Caco-2 (cell line): ENCODE results near the gene KLRK1. TPM values are rescaled to one million over a fixed set of nuclear protein-coding genes. Genes with fewer than 3 reads are reported as not detected.

Source experiments
- BruUV-seq: library from RNA; stranded (reverse); fragments of 400-500 nt; replicated peaks from 2 replicates; lab custom pipeline; 2021; lab: Mats Ljungman, UMichigan
- CTCF ChIA-PET: fragments of 300-600 bp; sonication (Branson Sonifier 250); formaldehyde crosslinking; loops from one replicate; lab custom pipeline; 2022; ENCODE audit warnings: antibody characterized with exemption; lab: Charles Lee
- POLR2A ChIA-PET: fragments of 300-600 bp; sonication (Branson Sonifier 250); formaldehyde crosslinking; loops from one replicate; lab custom pipeline; 2022; ENCODE audit warnings: antibody characterized with exemption; lab: Charles Lee
- DNase-seq, 2 experiments: peaks; one replicate each; pipeline versions ENCODE4 v3.0.0 to v3.0.0-alpha.2; 2020 to 2022
- H3K27me3 ChIP-seq: replicated peaks from 2 replicates; pipeline ENCODE4 v1.6.0; 2011; ENCODE audit warnings: low read length; ENCODE audit not compliant: control insufficient read depth, insufficient read depth
- H3K36me3 ChIP-seq: 2 replicates; pipeline ENCODE4 v1.5.1; 2011; ENCODE audit warnings: low read length; ENCODE audit not compliant: control insufficient read depth, insufficient read depth
- H3K4me1 ChIP-seq: fragments of 250-450 bp; sonication (Bioruptor Pico); 2 replicates; pipeline ENCODE4 v1.5.1; 2020; ENCODE audit warnings: mild to moderate bottlenecking
- H3K4me3 ChIP-seq: 2 replicates; pipeline ENCODE4 v1.5.1; 2011; ENCODE audit warnings: low read depth, mild to moderate bottlenecking, control low read depth, low read length
- H3K9me3 ChIP-seq: fragments of 250-450 bp; sonication (Bioruptor Pico); 2 replicates; pipeline ENCODE4 v1.5.1; 2020; ENCODE audit warnings: mild to moderate bottlenecking, moderate library complexity
- H3K27ac Mint-ChIP-seq: one replicate; pipeline ENCODE4 v1.8.0; 2022; ENCODE audit warnings: mixed read lengths; ENCODE audit not compliant: unreplicated experiment
- H3K27me3 Mint-ChIP-seq: one replicate; pipeline ENCODE4 v1.8.0; 2022; ENCODE audit warnings: mixed read lengths; ENCODE audit not compliant: insufficient read depth, unreplicated experiment
- H3K36me3 Mint-ChIP-seq: one replicate; pipeline ENCODE4 v1.8.0; 2022; ENCODE audit warnings: mild to moderate bottlenecking, mixed read lengths; ENCODE audit not compliant: insufficient read depth, unreplicated experiment
- H3K4me1 Mint-ChIP-seq: one replicate; pipeline ENCODE4 v1.8.0; 2022; ENCODE audit warnings: low read depth, mixed read lengths; ENCODE audit not compliant: unreplicated experiment
- H3K4me3 Mint-ChIP-seq: one replicate; pipeline ENCODE4 v1.8.0; 2022; ENCODE audit warnings: mild to moderate bottlenecking, moderate library complexity, mixed read lengths; ENCODE audit not compliant: unreplicated experiment
- H3K9me3 Mint-ChIP-seq: one replicate; pipeline ENCODE4 v1.8.0; 2022; ENCODE audit warnings: mixed read lengths; ENCODE audit not compliant: unreplicated experiment
- intact Hi-C: fragments of 100-400 bp; cut with micrococcal nuclease; formaldehyde crosslinking; loops from one replicate; pipeline ENCODE4 v1.10.0; 2022; ENCODE audit not compliant: unreplicated experiment
- total RNA-seq: library from RNA; stranded (reverse); gene quantifications from 2 replicates; pipeline ENCODE4 v1.2.3, GENCODE V29; 2022
- TF ChIP-seq, protein P1 (sequence below), 2 experiments: fragments of 200-600 bp in 1 of 2; IDR thresholded peaks; 1 replicate in 1 of 2; 2 replicates in 1 of 2; pipeline versions ENCODE4 v1.5.1 to v1.8.0; 2011 to 2022; ENCODE audit warnings: antibody characterized with exemption in 1 of 2, control low read depth in 1 of 2, inconsistent platforms in 1 of 2, low read depth in 1 of 2, low read length in 1 of 2, mild to moderate bottlenecking in 1 of 2, moderate library complexity in 1 of 2; ENCODE audit not compliant: insufficient read depth in 1 of 2, severe bottlenecking in 1 of 2, unreplicated experiment in 1 of 2

Gene KLRK1
- total RNA-seq, 1 experiment from 2014 or later: 0.18 TPM

DNA sequence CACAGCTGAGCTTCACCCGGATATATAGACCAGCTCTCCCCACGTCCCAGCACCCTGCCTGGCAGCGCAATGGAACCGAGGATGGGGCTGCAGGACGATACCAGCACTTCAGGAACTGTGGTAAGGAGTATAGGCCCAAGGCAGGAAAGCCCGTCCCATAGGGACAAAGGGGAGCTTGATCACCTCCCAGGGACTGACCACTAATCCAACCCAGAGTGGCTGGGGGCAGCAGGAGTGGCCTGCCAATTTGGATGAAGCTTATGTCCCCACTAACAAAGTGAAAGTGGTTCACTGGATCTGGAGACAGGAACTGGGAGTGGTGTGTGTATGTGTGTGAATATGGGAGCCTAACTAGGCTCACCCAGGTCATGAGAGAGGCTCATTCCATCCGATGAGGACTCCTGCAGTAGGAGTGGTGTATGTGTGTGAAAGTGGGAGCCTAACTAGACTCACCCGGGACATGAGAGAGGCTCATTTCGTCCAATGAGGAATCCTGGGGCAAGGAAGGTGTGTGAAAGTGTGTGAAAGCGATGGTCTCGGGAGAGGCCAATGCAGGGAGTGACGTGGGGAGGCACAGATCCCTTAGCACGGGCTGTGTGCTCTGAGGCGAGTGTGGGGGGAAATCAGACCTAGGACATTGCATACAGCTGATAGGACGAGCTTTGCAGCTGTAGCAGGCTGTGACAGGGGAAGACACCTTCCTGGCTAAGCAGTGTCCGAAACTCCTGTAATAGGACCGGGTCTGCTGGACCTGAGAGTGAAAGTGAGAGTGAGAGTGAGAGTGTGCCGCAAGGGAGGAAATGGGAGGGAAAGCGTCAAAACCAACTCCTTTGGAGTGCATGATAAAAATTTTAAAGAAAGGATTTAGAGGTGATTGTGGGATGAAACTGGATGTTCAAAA, 25.7 kb downstream of the KLRK1 start:
- no peaks in the 10 kb centered on the region for H3K27me3 Mint-ChIP-seq
- H3K27ac Mint-ChIP-seq: no peak overlapping the region
- H3K36me3 Mint-ChIP-seq: no peaks in the 10 kb centered on the region
- H3K36me3 ChIP-seq: no peaks in the 10 kb centered on the region; the same call in 1 of the 2 replicates
- H3K4me3 ChIP-seq: peak overlapping the region; percentile 39
- H3K27me3 ChIP-seq: no peaks in the 10 kb centered on the region
- H3K4me3 Mint-ChIP-seq: no peak overlapping the region
- H3K4me1 ChIP-seq: peaks cover 57% of the 10 kb centered on the region
- CTCF ChIA-PET: interaction anchor here (0.7 kb wide), 1 partner anchor 33 kb away, joined by 4 read pairs; no protein-coding TSS in a partner anchor
- DNase-seq: peak; percentile 41 to 53
- peaks cover 21% of the 10 kb centered on the region for H3K9me3 ChIP-seq
- TF ChIP-seq, protein P1, sequence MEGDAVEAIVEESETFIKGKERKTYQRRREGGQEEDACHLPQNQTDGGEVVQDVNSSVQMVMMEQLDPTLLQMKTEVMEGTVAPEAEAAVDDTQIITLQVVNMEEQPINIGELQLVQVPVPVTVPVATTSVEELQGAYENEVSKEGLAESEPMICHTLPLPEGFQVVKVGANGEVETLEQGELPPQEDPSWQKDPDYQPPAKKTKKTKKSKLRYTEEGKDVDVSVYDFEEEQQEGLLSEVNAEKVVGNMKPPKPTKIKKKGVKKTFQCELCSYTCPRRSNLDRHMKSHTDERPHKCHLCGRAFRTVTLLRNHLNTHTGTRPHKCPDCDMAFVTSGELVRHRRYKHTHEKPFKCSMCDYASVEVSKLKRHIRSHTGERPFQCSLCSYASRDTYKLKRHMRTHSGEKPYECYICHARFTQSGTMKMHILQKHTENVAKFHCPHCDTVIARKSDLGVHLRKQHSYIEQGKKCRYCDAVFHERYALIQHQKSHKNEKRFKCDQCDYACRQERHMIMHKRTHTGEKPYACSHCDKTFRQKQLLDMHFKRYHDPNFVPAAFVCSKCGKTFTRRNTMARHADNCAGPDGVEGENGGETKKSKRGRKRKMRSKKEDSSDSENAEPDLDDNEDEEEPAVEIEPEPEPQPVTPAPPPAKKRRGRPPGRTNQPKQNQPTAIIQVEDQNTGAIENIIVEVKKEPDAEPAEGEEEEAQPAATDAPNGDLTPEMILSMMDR (IDR thresholded peaks at IDR 0.05; ENCODE audit: insufficient read depth in 1 of 2, low read depth in 1 of 2, low read length in 1 of 2, severe bottlenecking in 1 of 2, unreplicated experiment in 1 of 2): no peak
- peaks cover 25% of the 10 kb centered on the region for H3K9me3 Mint-ChIP-seq
- POLR2A ChIA-PET: interaction anchor here (0.7 to 1.3 kb wide), 2 partner anchors 11 to 249 kb away, joined by 4 to 5 read pairs; partner anchors contain the start of gene MAGOHB
- peaks cover 13% of the 10 kb centered on the region for H3K4me1 Mint-ChIP-seq
- intact Hi-C loops: loop anchor here (1.0 to 10.0 kb wide), 2 partner anchors 33 to 129 kb away; no protein-coding TSS in a partner anchor
- BruUV-seq: TSS peak; percentile 56

DNA sequence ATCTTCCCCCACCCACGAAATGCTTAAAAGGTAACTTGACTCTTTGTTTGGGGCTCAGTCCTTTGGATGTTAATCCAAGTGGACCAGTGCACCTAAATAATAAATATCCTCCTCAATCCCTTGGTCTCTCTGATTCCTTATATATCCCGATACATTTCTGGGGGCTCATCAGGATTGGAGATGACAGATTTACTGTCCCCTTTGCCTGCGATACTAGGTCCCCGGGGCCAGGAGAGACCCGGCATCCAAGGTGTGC, 26.3 kb downstream of the KLRK1 start:
- Histone ChIP-seq H3K4me3 (no peak overlapping the region), H3K27me3 (no peaks in the 10 kb centered on the region), H3K36me3 (no peaks in the 10 kb centered on the region; the same call in 1 of the 2 replicates), H3K4me1 (peaks cover 57% of the 10 kb centered on the region), H3K9me3 (peaks cover 15% of the 10 kb centered on the region)
- no peaks in the 10 kb centered on the region for H3K27me3 Mint-ChIP-seq
- intact Hi-C loops: loop anchor here (10.0 kb wide), 1 partner anchor 129 kb away; no protein-coding TSS in a partner anchor
- no peak for DNase-seq
- no peak overlapping the region for H3K27ac Mint-ChIP-seq
- peaks cover 19% of the 10 kb centered on the region for H3K9me3 Mint-ChIP-seq
- CTCF ChIA-PET: no interaction called here
- POLR2A ChIA-PET: no interaction called here
- no TSS peak for BruUV-seq
- H3K4me1 Mint-ChIP-seq: peaks cover 13% of the 10 kb centered on the region
- TF ChIP-seq, protein P1 (IDR thresholded peaks at IDR 0.05; ENCODE audit: insufficient read depth in 1 of 2, low read depth in 1 of 2, low read length in 1 of 2, severe bottlenecking in 1 of 2, unreplicated experiment in 1 of 2): no peak
- H3K36me3 Mint-ChIP-seq: no peaks in the 10 kb centered on the region
- H3K4me3 Mint-ChIP-seq: no peak overlapping the region

DNA sequence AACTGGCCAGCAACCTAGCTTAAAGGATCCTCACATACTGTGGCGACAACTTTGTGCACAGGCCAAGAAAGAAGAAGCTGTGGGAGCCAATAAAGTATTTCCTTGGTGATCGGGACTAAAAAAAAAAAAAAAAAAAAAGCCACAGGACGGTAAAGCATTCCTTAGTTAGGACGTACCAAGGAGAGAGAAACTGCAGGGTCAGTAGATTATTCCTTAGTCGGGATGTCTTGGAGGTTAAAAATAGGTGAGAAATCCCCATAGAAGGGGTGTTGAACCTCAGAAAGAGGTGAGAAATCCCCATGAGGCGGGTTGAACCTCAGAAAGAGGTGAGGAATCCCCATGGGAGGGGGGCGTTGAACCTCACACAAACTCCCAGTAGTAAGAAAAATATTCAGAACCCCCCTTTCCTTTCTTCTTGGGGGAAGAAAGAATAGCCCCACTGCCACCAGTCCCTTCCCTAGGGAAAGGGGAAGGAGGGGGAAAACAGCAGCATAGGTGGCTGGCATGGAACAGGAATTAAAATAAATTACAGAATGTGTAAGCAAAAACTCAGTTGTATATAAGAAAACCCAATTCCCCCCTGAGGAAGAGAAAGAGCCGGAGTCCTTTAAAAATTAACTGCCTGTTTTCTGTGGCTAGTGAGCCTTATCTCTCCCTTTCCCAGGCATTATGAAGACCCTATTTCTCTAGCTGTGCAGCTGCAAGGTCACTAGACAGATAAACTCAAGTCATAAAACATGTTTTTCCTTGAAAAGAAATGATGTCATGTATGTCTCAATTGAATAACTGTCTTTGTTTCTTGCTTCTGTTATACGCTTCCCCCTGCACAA, 26.8 kb downstream of the KLRK1 start:
- H3K4me3 ChIP-seq: no peak overlapping the region
- intact Hi-C loops: loop anchor here (10.0 kb wide), 1 partner anchor 128 kb away; no protein-coding TSS in a partner anchor
- Mint-ChIP-seq H3K4me1 (peaks cover 13% of the 10 kb centered on the region), H3K4me3 (no peak overlapping the region), H3K36me3 (no peaks in the 10 kb centered on the region), H3K9me3 (peaks cover 14% of the 10 kb centered on the region), H3K27me3 (no peaks in the 10 kb centered on the region), H3K27ac (peak overlapping the region; percentile 23)
- POLR2A ChIA-PET: no interaction called here
- TF ChIP-seq, protein P1 (IDR thresholded peaks at IDR 0.05; ENCODE audit: insufficient read depth in 1 of 2, low read depth in 1 of 2, low read length in 1 of 2, severe bottlenecking in 1 of 2, unreplicated experiment in 1 of 2): no peak
- no peak for DNase-seq
- H3K9me3 ChIP-seq: peaks cover 10% of the 10 kb centered on the region
- CTCF ChIA-PET: interaction anchor here (0.7 kb wide), 1 partner anchor 48 kb away, joined by 3 read pairs; no protein-coding TSS in a partner anchor
- no TSS peak for BruUV-seq
- no peaks in the 10 kb centered on the region for H3K27me3 ChIP-seq
- H3K36me3 ChIP-seq: no peaks in the 10 kb centered on the region; the same call in 1 of the 2 replicates
- H3K4me1 ChIP-seq: peaks cover 57% of the 10 kb centered on the region
